K562 (cell line): Measurements from ENCODE around the gene B9D2. TPM values are rescaled to one million over a fixed set of nuclear protein-coding genes. Genes with fewer than 3 reads are reported as not detected.

Experiments used
- ATAC-seq: fragments of 200-7000 bp; cut with Tn5 transposase; 3 replicates; pipeline ENCODE4 v1.9.1; 2020; ENCODE audit warnings: moderate library complexity
- BruUV-seq: library from RNA; stranded (reverse); fragments of 400-500 nt; replicated peaks from 2 replicates; lab custom pipeline; 2021; lab: Mats Ljungman, UMichigan
- CTCF ChIA-PET: fragments of 300-600 bp; formaldehyde crosslinking; extraction: SDS; loops from one replicate; lab custom pipeline; 2021; ENCODE audit warnings: low intra/inter-chr PET ratio; lab: Yijun Ruan, JAX
- POLR2A ChIA-PET: fragments of 300-600, 350-650 bp; sonication (Branson Sonifier 250); formaldehyde crosslinking; extraction: SDS; loops from one replicate; lab custom pipeline; 2021; ENCODE audit warnings: antibody characterized with exemption, inconsistent platforms; lab: Yijun Ruan, JAX
- DNase-seq, 4 experiments: peaks; one replicate each; pipeline versions ENCODE4 v3.0.0 to v3.0.0-alpha.2; 2011 to 2018; ENCODE audit warnings: low spot score in 3 of 4, mixed read lengths in 3 of 4; ENCODE audit errors: extremely low read depth in 1 of 4
- FAIRE-seq: peaks from 2 replicates; lab custom pipeline; 2011; peaks lifted over from hg19 to GRCh38; lab: Jason Lieb, UNC
- H2AFZ ChIP-seq: 2 replicates; pipeline ENCODE4 v1.6.0; 2011; ENCODE audit warnings: low read depth, low read length, control low read depth, inconsistent platforms
- H3K27ac ChIP-seq: fragments of 200-600 bp; 3 replicates; pipeline ENCODE4 v1.8.0; 2011; ENCODE audit warnings: low read depth, mild to moderate bottlenecking, control low read depth, inconsistent platforms, low read length, moderate library complexity, mixed read lengths; ENCODE audit errors: extremely low read depth
- H3K27me3 ChIP-seq, 2 experiments: fragments of 300-600 bp in 1 of 2; 2 replicates in 1 of 2; 3 replicates in 1 of 2; pipeline versions ENCODE4 v1.6.0 to v1.8.0; 2011; ENCODE audit warnings: inconsistent platforms in 2 of 2, low read length in 2 of 2, mild to moderate bottlenecking in 1 of 2, mixed read lengths in 1 of 2, moderate library complexity in 1 of 2; ENCODE audit not compliant: control insufficient read depth in 2 of 2, insufficient read depth in 2 of 2
- H3K36me3 ChIP-seq: fragments of 300-600 bp; 3 replicates; pipeline ENCODE4 v1.8.0; 2011; ENCODE audit warnings: mild to moderate bottlenecking, low read length, inconsistent platforms; ENCODE audit not compliant: control insufficient read depth, insufficient read depth
- H3K4me1 ChIP-seq, 2 experiments: fragments of 200-600 bp in 1 of 2; replicated peaks in 1 of 2; 2 replicates in 1 of 2; 3 replicates in 1 of 2; pipeline versions ENCODE4 v1.5.1 to v1.8.0; 2011; ENCODE audit warnings: inconsistent platforms in 2 of 2, low read length in 2 of 2, mild to moderate bottlenecking in 1 of 2, mixed read lengths in 1 of 2, moderate library complexity in 1 of 2; ENCODE audit not compliant: control insufficient read depth in 2 of 2, insufficient read depth in 2 of 2
- H3K4me2 ChIP-seq: 2 replicates; pipeline ENCODE4 v1.6.1; 2011; ENCODE audit warnings: low read length, control low read depth, inconsistent platforms, mixed read lengths; ENCODE audit not compliant: insufficient read depth
- H3K4me3 ChIP-seq: fragments of 200-600 bp; sonication (generic), shearing (Covaris generic); 2 replicates; pipeline ENCODE4 v1.5.1; 2016; ENCODE audit warnings: control low read depth, inconsistent platforms
- H3K79me2 ChIP-seq: fragments of 200-600 bp; 3 replicates; pipeline ENCODE4 v1.8.0; 2011; ENCODE audit warnings: low read length, inconsistent platforms; ENCODE audit not compliant: control insufficient read depth, insufficient read depth
- H3K9ac ChIP-seq, 2 experiments: 2 replicates each; pipeline versions ENCODE4 v1.6.0 to v1.6.1; 2011; ENCODE audit warnings: low read depth in 2 of 2, low read length in 2 of 2, control low read depth in 1 of 2, inconsistent platforms in 1 of 2, mild to moderate bottlenecking in 1 of 2, mixed read lengths in 1 of 2; ENCODE audit not compliant: insufficient read depth in 1 of 2
- H3K9me1 ChIP-seq: one replicate; pipeline ENCODE4 v1.6.0; 2011; ENCODE audit warnings: inconsistent platforms, mild to moderate bottlenecking, low read length, moderate library complexity; ENCODE audit not compliant: control insufficient read depth, insufficient read depth
- H3K9me3 ChIP-seq: replicated peaks from 2 replicates; pipeline ENCODE4 v1.5.1; 2011; ENCODE audit warnings: low read depth, low read length, inconsistent platforms; ENCODE audit not compliant: control insufficient read depth, insufficient read depth
- H4K20me1 ChIP-seq: replicated peaks from 2 replicates; pipeline ENCODE4 v1.6.1; 2011; ENCODE audit warnings: low read length, inconsistent platforms, mixed read lengths; ENCODE audit not compliant: control insufficient read depth, insufficient read depth
- AFF4 ChIP-seq: sonication (generic); formaldehyde crosslinking; IDR thresholded peaks from 2 replicates; pipeline ENCODE4 v1.8.0; 2023; ENCODE audit warnings: mild to moderate bottlenecking, missing genetic modification reagents
- CBFA2T2 ChIP-seq: fragments of 450-650 bp; conservative IDR thresholded peaks from 2 replicates; pipeline ENCODE4 v1.6.1; 2017; ENCODE audit warnings: mild to moderate bottlenecking
- CCNT2 ChIP-seq: IDR thresholded peaks from 2 replicates; pipeline ENCODE4 v1.6.1; 2011; ENCODE audit warnings: borderline replicate concordance, low read depth, mild to moderate bottlenecking, moderate library complexity, mixed read lengths, low read length; ENCODE audit not compliant: insufficient read length; ENCODE audit errors: extremely low read depth
- FIP1L1 ChIP-seq: fragments of 200-400 bp; formaldehyde crosslinking; IDR thresholded peaks from 2 replicates; pipeline ENCODE4 v1.6.1; 2018; ENCODE audit warnings: mild to moderate bottlenecking, low read depth, low read length; ENCODE audit not compliant: poor library complexity, severe bottlenecking
- NR4A1 ChIP-seq, 2 experiments: fragments of 250-450 bp in 1 of 2; fragments of 450-650 bp in 1 of 2; sonication (Bioruptor Pico) in 1 of 2; IDR thresholded peaks; 2 replicates each; pipeline versions ENCODE4 v1.4.0 to v1.6.1; 2016 to 2020; ENCODE audit warnings: mild to moderate bottlenecking in 2 of 2, missing compliant biosample characterization in 1 of 2, missing genetic modification characterization in 1 of 2, moderate library complexity in 1 of 2
- POLR2G ChIP-seq: fragments of 200-400 bp; formaldehyde crosslinking; IDR thresholded peaks from 2 replicates; pipeline ENCODE4 v1.6.1; 2017; ENCODE audit warnings: low read depth, mild to moderate bottlenecking, antibody characterized with exemption, low read length, moderate library complexity
- RBFOX2 ChIP-seq: fragments of 200-400 bp; formaldehyde crosslinking; IDR thresholded peaks from 2 replicates; pipeline ENCODE4 v1.6.1; 2017; ENCODE audit warnings: low read depth, mild to moderate bottlenecking, low read length, moderate library complexity
- SIRT6 ChIP-seq: IDR thresholded peaks from one replicate; pipeline ENCODE4 v1.6.1; 2012; ENCODE audit warnings: low read depth, mild to moderate bottlenecking, control low read depth, inconsistent platforms, low read length, moderate library complexity
- ZFP36 ChIP-seq: fragments of 150-350 bp; IDR thresholded peaks from 2 replicates; pipeline ENCODE4 v1.6.1; 2018; ENCODE audit warnings: low read length, low read depth; ENCODE audit not compliant: partially characterized antibody
- WGBS: fragments of 100-300 bp; shearing (Covaris generic); methylation state at CpG from one replicate; pipeline ENCODE4 v1.1.6; 2016; ENCODE audit warnings: low coverage, mixed read lengths; ENCODE audit not compliant: insufficient coverage; ENCODE audit errors: missing lambda C conversion rate; 5-methylcytosine and 5-hydroxymethylcytosine counted together
- in situ Hi-C: fragments of 300-500 bp; cut with MboI; formaldehyde crosslinking; loops from 4 replicates; pipeline ENCODE4 v1.15.0; 2018; ENCODE audit warnings: inconsistent platforms, mixed read lengths
- intact Hi-C: fragments of 100-400 bp; cut with micrococcal nuclease; formaldehyde crosslinking; loops from 2 replicates; pipeline ENCODE4 v1.14.2; 2022
- polyA plus RNA-seq, 8 experiments: library from polyadenylated mRNA; depleted of rRNA in 4 of 8; stranded (reverse) in 5 of 8; unstranded in 3 of 8; fragments of >200 nt; fragmentation: Nextera tagmentation in 2 of 8; fragmentation: Illumina TruSeq in 1 of 8; extraction: Ambion mirVana in 2 of 8; extraction: Trizol in 1 of 8; gene quantifications; 2 replicates each; pipeline versions ENCODE4 v1.2.1 to v1.2.3, GENCODE V29; 2011 to 2014; ENCODE audit warnings: inconsistent platforms in 1 of 8, missing spikeins in 1 of 8
- total RNA-seq, 7 experiments: library from RNA; depleted of rRNA in 6 of 7; stranded (reverse); fragments of >200 nt in 6 of 7; fragmentation: Illumina TruSeq in 2 of 7; extraction: Trizol in 2 of 7; gene quantifications; 2 replicates each; pipeline versions ENCODE4 v1.2.1 to v1.2.3, GENCODE V29; 2011 to 2021; ENCODE audit warnings: low replicate concordance in 1 of 7

The B9D2 gene
- total and polyA plus RNA-seq, 9 of the 15 experiments (the other 6 are each of a cell fraction or from before 2014, with no cell fraction given) = 0.83 to 6.9 (median 2.8) TPM

DNA sequence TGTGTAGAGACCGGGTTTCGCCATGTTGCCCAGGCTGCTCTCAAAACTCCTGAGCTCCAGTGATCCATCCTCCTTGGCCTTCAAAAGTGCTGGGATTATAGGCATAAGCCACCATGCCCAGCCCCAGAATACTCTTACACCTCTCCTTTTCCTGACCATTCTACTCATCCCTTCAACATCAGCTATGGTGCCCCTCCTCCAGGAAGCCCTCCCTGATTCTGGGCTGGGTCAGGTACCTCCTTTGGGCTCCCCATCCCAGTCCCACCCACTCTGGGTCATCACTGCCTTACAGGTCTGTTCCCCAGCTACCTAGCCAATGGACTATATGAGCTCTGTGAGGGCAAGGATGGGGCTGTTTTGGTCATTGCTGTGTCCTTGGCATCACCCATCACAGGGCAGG is 19.8 kb downstream of the B9D2 start:
- in situ Hi-C loops = no loop called here
- H3K9ac ChIP-seq = no peak overlapping the region
- H4K20me1 ChIP-seq = 0 out of 2 replicates have a peak, but pooled peaks cover 4% of the 10 kb centered on the region
- no peak for TF ChIP-seq NR4A1 (CRISPR knock-in tag; IDR thresholded peaks at IDR 0.05)
- no peak for TF ChIP-seq NR4A1 (tag; IDR thresholded peaks at IDR 0.05)
- peak; percentile 92 for TF ChIP-seq ZFP36
- TF ChIP-seq SIRT6 = no peak
- ChIA-PET POLR2A (no interaction called here), CTCF (no interaction called here)
- DNase-seq (peak in 1 of 4 experiments; percentile 4), FAIRE-seq (no peak), ATAC-seq (no peak)
- no peak overlapping the region for H3K4me2 ChIP-seq
- peaks cover 0 to 3% of the 10 kb centered on the region in 2 experiments; a peak in 2 of 5 replicates for H3K4me1 ChIP-seq
- H3K36me3 ChIP-seq = peaks cover 86% of the 10 kb centered on the region
- WGBS = 96% methylated on average over 2 of the region's 2 CpGs
- no peak overlapping the region for H2AFZ ChIP-seq
- H3K9me1 ChIP-seq = no peaks in the 10 kb centered on the region
- no TSS peak for BruUV-seq
- H3K79me2 ChIP-seq = peaks cover 40% of the 10 kb centered on the region
- no peak overlapping the region for H3K27ac ChIP-seq
- H3K9me3 ChIP-seq = no peaks in the 10 kb centered on the region
- intact Hi-C loops = no loop called here
- no peak overlapping the region for H3K4me3 ChIP-seq
- H3K27me3 ChIP-seq = no peaks in the 10 kb centered on the region

GRCh38 chr19:41341669-41342490 is 22.1 kb downstream of the B9D2 start:
- no TSS peak for BruUV-seq
- POLR2A ChIA-PET = interaction anchor here (0.6 to 0.9 kb wide), 3 partner anchors 10 to 973 kb away, joined by 3 read pairs; no protein-coding TSS in a partner anchor
- intact Hi-C loops (no loop called here), in situ Hi-C loops (no loop called here)
- H3K27ac ChIP-seq = no peak overlapping the region
- CTCF ChIA-PET = no interaction called here
- WGBS = 93% methylated on average over 18 of the region's 20 CpGs
- peak in 1 of 4 experiments; percentile 13 for DNase-seq
- H3K4me1 ChIP-seq = peaks cover 0 to 3% of the 10 kb centered on the region in 2 experiments; a peak in 1 of 5 replicates
- peaks cover 86% of the 10 kb centered on the region for H3K36me3 ChIP-seq
- no peaks in the 10 kb centered on the region for H3K27me3 ChIP-seq
- FAIRE-seq = no peak
- no peaks in the 10 kb centered on the region for H3K9me1 ChIP-seq
- no peak for ATAC-seq
- no peak overlapping the region for H2AFZ ChIP-seq
- no peak overlapping the region for H3K4me3 ChIP-seq
- H3K9me3 ChIP-seq = no peaks in the 10 kb centered on the region
- H4K20me1 ChIP-seq = no peaks in the 10 kb centered on the region
- peaks cover 23% of the 10 kb centered on the region for H3K79me2 ChIP-seq
- peak overlapping the region in 1 of 2 experiments; percentile 26; a peak in 1 of 4 replicates for H3K9ac ChIP-seq
- H3K4me2 ChIP-seq = no peak overlapping the region
- TF ChIP-seq FIP1L1 = no peak
- TF ChIP-seq RBFOX2 = peak; percentile 39
- TF ChIP-seq AFF4 = no peak
- TF ChIP-seq CBFA2T2 = no peak
- no peak for TF ChIP-seq CCNT2
- peak; percentile 20; the same call in 1 of the 2 replicates for TF ChIP-seq POLR2G
